ENCODE results near the gene ITLN1.
"Not testable (repeated sequence)": the region's sequence is repeated elsewhere in the genome, so short reads cannot be mapped to it uniquely, and the experiment has no call there.

The ITLN1 gene

GRCh38 chr1:160885042-160885441, at the start of gene ITLN1:
ITLN1 (minus strand) TSS chr1:160885180; CDS start chr1:160884877, 303 bp downstream.
- DNase-seq, result no peak

GRCh38 chr1:160933305-160933704, 48.3 kb upstream of the ITLN1 start:
- not testable (repeated sequence) for DNase-seq

DNA sequence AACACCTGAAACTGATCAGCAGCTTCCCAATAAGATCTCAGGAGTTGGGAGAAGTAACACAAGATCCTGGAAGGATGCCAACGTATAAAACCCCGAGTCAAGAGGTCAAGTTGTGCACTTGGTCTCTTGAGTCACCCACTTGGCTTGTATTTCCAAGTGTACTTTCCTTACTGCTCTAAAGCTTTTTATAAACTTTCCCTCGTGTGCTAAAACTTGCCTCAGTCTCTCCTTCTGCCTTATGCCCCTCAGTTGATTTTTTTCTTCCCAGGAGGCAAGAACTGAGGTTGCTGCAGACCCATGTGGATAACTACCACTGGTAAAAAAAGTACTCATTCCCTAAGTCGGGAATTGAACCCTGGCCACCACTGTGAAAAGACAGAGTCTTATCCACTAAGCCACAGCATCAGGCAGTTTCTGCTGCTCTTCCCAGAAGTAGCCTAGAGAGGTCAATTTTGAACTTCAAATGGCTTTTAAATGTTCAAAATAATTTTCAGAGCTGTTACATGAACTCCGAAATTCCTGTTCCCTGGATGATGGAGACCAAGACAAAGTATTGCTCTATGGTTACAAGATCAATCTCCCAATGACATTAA, 40.8 kb upstream of the ITLN1 start:
- DNase-seq, result no peak

- no peak for DNase-seq
These were observed 40.0 kb upstream of the ITLN1 start for GRCh38 chr1:160924791-160925651.

GRCh38 chr1:160916666-160917065, 31.7 kb upstream of the ITLN1 start:
- no peak for DNase-seq

DNA sequence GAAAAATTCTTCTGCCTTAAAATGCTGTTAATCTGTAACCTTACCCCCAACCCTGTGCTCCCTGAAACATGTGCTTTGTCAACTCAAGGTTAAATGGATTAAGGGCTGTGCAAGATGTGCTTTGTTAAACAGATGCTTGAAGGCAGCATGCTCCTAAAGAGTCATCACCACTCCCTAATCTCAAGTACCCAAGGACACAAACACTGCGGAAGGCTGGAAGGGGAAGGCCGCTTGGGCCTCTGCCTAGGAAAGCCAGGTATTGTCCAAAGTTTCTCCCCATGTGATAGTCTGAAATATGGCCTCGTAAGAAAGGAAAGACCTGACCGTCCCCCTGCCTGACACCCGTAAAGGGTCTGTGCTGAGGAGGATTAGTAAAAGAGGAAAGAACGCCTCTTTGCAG, 28.2 kb upstream of the ITLN1 start:
- DNase-seq, result not testable (repeated sequence)

- no peak for DNase-seq
These were observed 26.9 kb upstream of the ITLN1 start for GRCh38 chr1:160911925-160912324.

- no peak for DNase-seq
These were observed 26.5 kb upstream of the ITLN1 start for GRCh38 chr1:160911441-160911840.

DNA sequence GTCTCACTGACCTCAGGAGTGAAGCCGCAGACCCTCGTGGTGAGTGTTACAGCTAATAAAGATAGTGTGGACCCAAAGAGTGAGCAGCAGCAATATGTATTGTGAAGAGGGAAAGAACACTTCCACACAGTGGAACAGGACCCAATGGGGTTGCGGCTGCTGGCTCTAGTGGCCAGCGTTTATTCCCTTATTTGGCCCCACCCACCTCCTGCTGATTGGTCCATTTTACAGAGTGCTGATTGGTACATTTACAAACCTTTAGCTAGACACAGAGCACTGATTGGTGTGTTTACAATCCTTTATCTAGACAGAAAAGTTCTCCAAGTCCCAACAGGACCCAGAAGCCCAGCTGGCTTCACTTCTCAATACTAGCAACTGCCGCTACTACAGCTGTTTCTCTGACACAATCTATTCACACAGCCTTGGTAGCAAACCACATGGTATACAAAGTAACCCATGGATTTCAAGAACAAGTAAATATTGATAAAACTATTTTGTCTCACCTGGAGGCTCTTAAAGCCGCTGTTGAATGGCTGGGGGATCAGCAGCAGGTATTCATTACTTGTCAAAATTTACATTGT, 25.3 kb upstream of the ITLN1 start:
- no peak for DNase-seq

DNA sequence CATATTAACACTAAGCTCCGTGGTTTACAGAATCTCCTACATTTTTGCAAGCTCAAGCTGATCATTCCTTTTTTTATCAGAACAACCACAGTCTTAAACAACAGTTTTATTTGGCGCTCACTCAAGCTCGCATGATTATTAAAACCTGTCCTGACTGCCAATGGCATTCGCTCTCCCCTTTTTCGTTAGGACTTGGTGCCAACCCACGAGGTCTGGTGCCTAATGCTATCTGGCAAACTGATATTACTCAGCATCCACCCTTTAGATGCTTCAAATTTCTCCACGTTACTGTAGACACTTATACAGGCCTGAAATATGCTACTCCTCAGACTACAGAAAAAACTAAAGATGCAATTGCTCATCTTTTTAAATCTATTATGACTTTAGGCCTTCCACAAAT, 23.0 kb upstream of the ITLN1 start:
- no peak for DNase-seq

- DNase-seq, result no peak
These were observed 20.6 kb upstream of the ITLN1 start for GRCh38 chr1:160905617-160905989.

- no peak for DNase-seq
These were observed 20.0 kb upstream of the ITLN1 start for GRCh38 chr1:160904783-160905616.

DNA sequence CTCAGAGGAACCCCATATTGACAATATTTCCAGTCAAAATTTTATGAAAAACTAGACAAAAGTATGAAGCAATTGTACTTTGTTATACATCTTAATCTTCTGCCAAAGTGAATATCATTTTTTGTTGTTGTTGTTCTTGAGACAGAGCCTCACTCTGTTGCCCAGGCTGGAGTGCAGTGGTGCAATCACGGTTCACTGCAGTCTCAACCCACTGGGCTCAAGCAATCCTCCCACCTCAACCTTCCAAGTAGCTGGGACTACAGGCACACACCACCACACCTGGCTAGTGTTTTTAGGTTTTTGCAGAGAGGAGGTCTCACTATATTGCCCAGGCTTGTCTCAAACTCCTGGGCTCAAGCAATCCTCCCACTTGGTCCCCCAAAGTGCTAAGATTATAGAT, 17.3 kb upstream of the ITLN1 start:
- not testable (repeated sequence) for DNase-seq

DNA sequence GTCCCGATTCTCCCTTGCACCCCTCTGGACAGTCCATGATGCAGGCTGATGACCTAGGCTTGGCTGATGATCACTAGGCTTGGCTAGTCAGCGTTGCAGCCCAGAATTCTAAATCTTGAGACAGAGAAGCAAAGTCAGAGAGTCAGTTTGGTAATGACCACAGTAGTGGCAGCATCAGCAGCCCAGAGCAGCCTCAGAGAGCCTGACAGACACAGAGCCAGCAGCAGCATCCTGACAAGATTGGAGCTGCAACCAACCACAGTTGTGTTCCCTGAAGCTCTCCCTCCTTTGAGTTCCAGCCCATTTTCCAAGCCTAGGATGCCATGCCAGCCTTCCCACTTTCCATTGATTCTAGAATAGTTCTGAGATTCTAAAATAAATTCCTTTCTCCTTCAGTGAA, 16.8 kb upstream of the ITLN1 start:
- no peak for DNase-seq

DNA sequence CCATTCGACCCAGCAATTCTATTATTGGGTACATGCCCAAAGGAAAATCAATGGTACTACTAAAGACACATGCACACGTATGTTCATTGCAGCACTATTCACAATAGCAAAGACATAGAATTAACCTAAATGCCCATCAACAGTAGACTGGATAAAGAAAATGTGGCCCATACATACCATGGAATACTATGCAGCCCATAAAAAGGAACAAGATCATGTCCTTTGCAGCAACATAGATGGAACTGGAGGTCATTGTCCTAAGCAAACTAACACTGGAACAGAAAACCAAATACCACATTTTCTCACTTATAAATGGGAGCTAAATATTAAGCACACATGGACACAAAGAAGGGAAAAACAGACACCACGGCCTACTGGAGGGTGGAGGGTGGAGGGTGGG, 15.7 kb upstream of the ITLN1 start:
- DNase-seq, result not testable (repeated sequence)

DNA sequence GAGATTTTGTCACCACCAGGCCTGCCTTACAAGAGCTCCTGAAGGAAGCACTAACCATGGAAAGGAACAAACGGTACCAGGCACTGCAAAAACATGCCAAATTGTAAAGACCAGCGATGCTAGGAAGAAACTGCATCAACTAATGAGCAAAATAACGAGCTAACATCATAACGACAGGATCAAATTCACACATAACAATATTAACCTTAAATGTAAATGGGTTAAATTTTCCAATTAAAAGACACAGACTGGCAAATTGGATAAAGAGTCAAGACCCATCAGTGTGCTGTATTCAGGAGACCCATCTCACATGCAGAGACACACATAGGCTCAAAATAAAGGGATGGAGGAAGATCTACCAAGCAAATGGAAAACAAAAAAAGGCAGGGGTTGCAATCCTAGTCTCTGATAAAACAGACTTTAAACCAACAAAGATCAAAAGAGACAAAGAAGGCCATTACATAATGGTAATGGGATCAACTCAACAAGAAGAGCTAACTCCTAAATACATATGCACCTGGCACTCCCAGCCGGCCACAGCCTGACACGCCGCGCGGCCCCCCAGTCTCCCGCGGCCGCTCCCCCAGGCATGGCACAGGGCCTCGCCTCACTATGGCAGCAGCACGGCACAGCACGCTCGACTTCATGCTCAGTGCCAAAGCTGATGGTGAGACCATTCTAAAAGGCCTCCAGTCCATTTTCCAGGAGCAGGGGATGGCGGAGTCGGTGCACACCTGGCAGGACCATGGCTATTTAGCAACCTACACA, 9.6 kb upstream of the ITLN1 start:
- DNase-seq, result not testable (repeated sequence)

DNA sequence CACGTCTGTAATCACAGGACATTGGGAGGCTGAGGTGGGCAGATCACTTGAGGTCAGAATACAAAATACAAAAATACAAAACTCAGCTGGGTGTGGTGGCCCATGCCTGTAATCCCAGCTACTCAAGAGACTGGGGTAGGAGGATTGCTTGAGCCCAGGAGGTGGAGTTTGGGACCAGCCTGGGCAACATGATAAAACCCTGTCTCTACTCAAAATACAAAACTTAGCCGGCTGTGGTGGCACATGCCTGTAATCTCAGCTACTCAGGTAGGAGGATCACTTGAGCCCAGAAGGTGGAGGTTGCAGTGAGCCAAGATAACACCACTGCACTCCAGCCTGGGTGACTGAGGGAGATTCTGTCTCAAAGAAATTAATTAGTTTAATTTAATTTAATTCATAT, 6.5 kb upstream of the ITLN1 start:
- DNase-seq, result no peak

DNA sequence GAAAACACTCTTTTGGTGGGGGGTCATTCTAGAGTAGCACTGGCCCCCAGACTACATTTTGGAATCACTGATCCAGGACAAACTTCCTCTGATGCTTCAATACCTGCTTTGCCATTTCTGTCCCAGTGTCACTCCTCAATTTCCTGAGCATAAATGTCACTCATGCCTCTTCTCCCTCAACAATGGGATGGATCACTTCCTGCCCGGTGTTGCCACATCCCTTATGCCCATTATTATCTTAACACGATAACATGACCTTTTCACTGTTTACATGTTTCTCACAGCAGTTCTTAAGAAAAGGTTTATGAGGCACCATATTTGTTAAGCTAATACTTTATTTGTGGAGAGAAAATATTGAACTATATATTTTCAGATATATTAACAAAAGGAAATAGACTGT, 3.9 kb upstream of the ITLN1 start:
- DNase-seq, result no peak

DNA sequence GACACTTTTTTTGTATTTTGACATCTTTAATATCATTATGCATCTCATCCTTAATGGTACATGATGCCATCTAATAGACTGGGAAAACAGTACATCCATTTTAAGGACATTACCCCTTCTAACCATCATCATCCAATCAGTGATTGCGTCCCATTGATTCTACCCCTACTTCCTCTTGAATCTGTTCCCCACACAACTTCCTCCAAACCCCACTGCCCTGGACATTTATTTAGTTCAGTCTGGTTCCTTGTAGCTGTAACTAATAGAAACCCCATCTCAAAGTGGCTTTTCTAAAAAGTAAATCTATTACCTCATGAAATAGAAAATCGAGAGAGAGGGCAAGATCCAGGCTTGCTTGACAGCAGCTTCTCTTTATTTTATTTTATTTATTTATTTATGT, 2.1 kb upstream of the ITLN1 start:
- DNase-seq, result no peak

DNA sequence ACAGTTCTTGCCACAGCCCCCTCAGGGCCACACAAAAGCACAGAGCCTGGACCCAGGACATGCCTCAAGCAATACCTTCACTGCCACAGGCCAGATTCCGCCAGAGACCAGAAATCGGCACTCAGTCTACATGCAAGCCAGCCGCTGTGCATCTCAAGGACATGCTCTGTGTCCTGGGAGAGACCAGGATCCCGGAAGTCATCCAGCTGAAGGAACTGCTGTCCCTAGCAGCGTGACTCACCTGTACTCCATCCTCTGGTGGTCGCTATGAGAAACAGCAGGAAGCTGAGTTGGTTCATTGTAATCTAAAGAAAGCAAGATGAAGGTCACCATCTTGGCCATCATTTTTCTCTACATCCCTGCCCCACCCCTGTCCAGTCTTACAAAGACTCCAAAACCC, 401 bp downstream of the ITLN1 start:
- no peak for DNase-seq

DNA sequence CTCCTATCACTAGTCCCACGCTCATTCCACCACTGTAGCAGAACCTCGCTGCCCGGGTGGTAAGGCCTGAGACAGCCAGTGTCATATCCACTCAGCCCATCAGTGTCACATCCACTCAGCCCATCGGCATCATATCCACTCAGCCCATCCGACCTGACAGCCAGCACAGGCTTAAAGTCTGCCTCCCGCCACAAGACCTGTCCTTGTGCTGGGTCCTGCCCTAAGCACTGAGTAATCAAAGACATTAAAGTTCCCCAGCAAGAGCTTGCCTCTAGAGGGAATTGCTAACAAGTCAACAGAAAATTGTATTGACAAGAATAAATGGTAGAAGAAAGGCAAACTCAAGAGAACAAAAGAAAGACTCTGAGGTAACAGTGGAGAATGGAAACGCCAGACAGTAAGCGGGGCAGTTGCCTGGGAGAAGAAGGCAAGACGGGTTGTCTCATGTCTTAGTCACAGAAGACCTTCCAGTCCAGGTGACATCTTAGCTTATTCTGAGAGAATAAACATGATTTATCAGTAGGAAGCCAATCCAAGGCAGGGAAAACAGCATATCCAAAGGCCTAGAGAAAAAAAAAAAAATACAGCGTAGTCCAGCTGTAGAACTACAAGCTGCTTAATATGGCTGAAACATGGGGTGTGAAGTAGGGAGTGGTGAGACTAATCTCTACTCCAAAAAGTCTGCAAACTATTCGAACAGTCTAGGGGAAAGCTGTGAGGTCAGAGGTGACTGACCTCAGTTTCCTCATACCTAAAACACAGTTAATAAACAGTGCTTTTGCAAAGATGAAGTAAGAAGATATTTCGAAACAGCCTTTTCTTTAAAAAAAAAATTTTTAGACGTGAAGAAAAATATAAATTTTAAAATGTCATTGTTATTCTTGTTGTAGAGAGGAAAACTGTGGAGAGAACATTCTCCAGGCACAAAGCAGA, 1.1 kb downstream of the ITLN1 start:
- no peak for DNase-seq
